HepG2 (cell line): ENCODE results near the gene CEP104.

Experiments
- POLR2AphosphoS5 ChIP-seq: IDR thresholded peaks from 2 replicates; pipeline ENCODE4 v1.6.1; 2012; ENCODE audit warnings: low read depth, low read length
- ZNF280B ChIP-seq: sonication (generic); formaldehyde crosslinking; IDR thresholded peaks from 2 replicates; pipeline ENCODE4 v1.5.0; 2020; ENCODE audit warnings: missing genetic modification reagents, mild to moderate bottlenecking, borderline replicate concordance

- no peak for TF ChIP-seq POLR2AphosphoS5
- TF ChIP-seq ZNF280B (CRISPR knock-in tag) = no peak
These were observed 28.6 kb upstream of the CEP104 start for GRCh38 chr1:3885611-3886010.
